ENCODE measurements around the gene TLR10. TPM values are rescaled to one million over a fixed set of nuclear protein-coding genes. Genes with fewer than 3 reads are reported as not detected.

Gene TLR10
- total RNA-seq, 1 experiment from 2014 or later, result not detected

DNA sequence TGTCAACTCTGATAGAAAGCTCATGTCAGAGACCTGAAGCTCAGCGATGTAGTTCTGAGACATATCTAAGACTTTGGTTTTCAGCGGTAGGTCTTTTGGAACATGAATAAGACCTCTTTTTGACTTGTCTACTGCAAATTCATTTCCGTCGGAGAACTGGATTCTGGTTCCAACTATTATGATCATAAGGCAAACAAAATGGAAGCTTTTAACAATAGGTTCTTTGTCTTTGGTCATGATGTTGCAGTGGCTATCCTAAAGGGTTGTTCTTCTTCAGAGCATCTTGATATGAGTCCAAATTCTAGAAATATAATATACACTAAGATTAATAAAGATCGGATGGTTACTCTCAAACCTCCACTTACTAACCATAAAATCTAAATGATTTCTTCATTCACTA lies 46.4 kb upstream of the TLR10 start:
- no peaks in the 10 kb centered on the region for H3K79me2 ChIP-seq (ENCODE audit: low read length)
- no peak overlapping the region for H3K4me3 ChIP-seq (ENCODE audit: low read length)
- intact Hi-C loops (cut with micrococcal nuclease), result no loop called here
- no peaks in the 10 kb centered on the region for H3K9me3 ChIP-seq (ENCODE audit: low read length)
- ATAC-seq (no peak), DNase-seq (no peak)
- no peak overlapping the region for H2AFZ ChIP-seq (ENCODE audit: low read length)
- no peaks in the 10 kb centered on the region for H3K4me1 ChIP-seq (ENCODE audit: insufficient read depth, low read length)
- no TSS peak for BruUV-seq (replicated peaks)
- no peaks in the 10 kb centered on the region for H4K20me1 ChIP-seq (ENCODE audit: low read length)
- ChIA-PET CTCF (no interaction called here), POLR2A (ENCODE audit: unreplicated experiment) (no interaction called here)
- no peak overlapping the region for H3K27ac ChIP-seq (ENCODE audit: low read length)
- H3K36me3 ChIP-seq (ENCODE audit: low read depth, low read length), result no peaks in the 10 kb centered on the region
- no peak for TF ChIP-seq EZH2 (IDR thresholded peaks at IDR 0.05; ENCODE audit: low read length, unreplicated experiment)
- no peak for TF ChIP-seq EZH2phosphoT487 (IDR thresholded peaks at IDR 0.05; ENCODE audit: borderline replicate concordance, low read length)
- no peak for TF ChIP-seq CTCF (conservative IDR thresholded peaks at IDR 0.05; ENCODE audit: low read depth, low read length)
- H3K9me2 ChIP-seq (replicated peaks; ENCODE audit: low read length), result no peaks in the 10 kb centered on the region
- H3F3A ChIP-seq (ENCODE audit: low read length, unreplicated experiment), result no peaks in the 10 kb centered on the region
- H3K4me2 ChIP-seq (ENCODE audit: low read length), result no peak overlapping the region
- H3K9ac ChIP-seq (ENCODE audit: low read length), result no peak overlapping the region
- H3K27me3 ChIP-seq (ENCODE audit: low read length), result no peaks in the 10 kb centered on the region

DNA sequence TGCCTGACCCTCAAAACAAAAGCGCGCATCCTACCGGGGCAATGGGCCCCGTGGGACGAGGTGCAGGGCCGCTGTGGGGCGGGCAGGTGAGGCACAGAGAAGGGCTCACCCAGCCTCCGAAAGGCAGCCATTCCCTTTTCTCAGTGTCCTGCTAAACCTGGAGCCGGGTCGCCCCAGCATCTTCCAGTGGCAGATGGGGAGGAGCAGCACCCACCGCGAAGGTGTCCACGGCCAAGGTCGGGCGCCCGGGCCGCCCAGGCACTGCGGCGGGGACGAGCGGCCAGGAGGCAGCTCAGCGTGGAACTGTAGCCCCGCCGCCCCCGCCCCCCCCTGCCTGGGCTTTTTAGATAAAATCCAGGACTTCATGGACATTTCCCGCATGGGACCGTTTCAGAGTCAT lies 41.0 kb upstream of the TLR10 start:
- H3K27ac ChIP-seq (ENCODE audit: low read length), result no peak overlapping the region
- no TSS peak for BruUV-seq (replicated peaks)
- H3K79me2 ChIP-seq (ENCODE audit: low read length), result no peaks in the 10 kb centered on the region
- no peaks in the 10 kb centered on the region for H3K36me3 ChIP-seq (ENCODE audit: low read depth, low read length)
- no peaks in the 10 kb centered on the region for H3K27me3 ChIP-seq (ENCODE audit: low read length)
- H2AFZ ChIP-seq (ENCODE audit: low read length), result no peak overlapping the region
- ATAC-seq (no peak), DNase-seq (no peak)
- no peak overlapping the region for H3K4me2 ChIP-seq (ENCODE audit: low read length)
- TF ChIP-seq EZH2 (IDR thresholded peaks at IDR 0.05; ENCODE audit: low read length, unreplicated experiment), result no peak
- TF ChIP-seq CTCF (conservative IDR thresholded peaks at IDR 0.05; ENCODE audit: low read depth, low read length), result no peak
- TF ChIP-seq EZH2phosphoT487 (IDR thresholded peaks at IDR 0.05; ENCODE audit: borderline replicate concordance, low read length), result no peak
- intact Hi-C loops (cut with micrococcal nuclease), result no loop called here
- POLR2A ChIA-PET (ENCODE audit: unreplicated experiment), result no interaction called here
- H3F3A ChIP-seq (ENCODE audit: low read length, unreplicated experiment), result no peaks in the 10 kb centered on the region
- no peaks in the 10 kb centered on the region for H3K9me2 ChIP-seq (replicated peaks; ENCODE audit: low read length)
- CTCF ChIA-PET, result no interaction called here
- no peaks in the 10 kb centered on the region for H3K9me3 ChIP-seq (ENCODE audit: low read length)
- no peak overlapping the region for H3K4me3 ChIP-seq (ENCODE audit: low read length)
- no peaks in the 10 kb centered on the region for H4K20me1 ChIP-seq (ENCODE audit: low read length)
- peaks cover 17% of the 10 kb centered on the region for H3K4me1 ChIP-seq (ENCODE audit: insufficient read depth, low read length)
- no peak overlapping the region for H3K9ac ChIP-seq (ENCODE audit: low read length)

GRCh38 chr4:38822748-38823303 lies 40.0 kb upstream of the TLR10 start:
- Histone ChIP-seq H3K4me2 (ENCODE audit: low read length) (no peak overlapping the region), H3K4me1 (ENCODE audit: insufficient read depth, low read length) (peaks cover 24% of the 10 kb centered on the region), H3K79me2 (ENCODE audit: low read length) (no peaks in the 10 kb centered on the region), H3K27ac (ENCODE audit: low read length) (no peak overlapping the region), H3F3A (ENCODE audit: low read length, unreplicated experiment) (no peaks in the 10 kb centered on the region), H3K9me3 (ENCODE audit: low read length) (no peaks in the 10 kb centered on the region), H4K20me1 (ENCODE audit: low read length) (no peaks in the 10 kb centered on the region), H3K9me2 (replicated peaks; ENCODE audit: low read length) (no peaks in the 10 kb centered on the region), H2AFZ (ENCODE audit: low read length) (no peak overlapping the region), H3K27me3 (ENCODE audit: low read length) (no peaks in the 10 kb centered on the region), H3K9ac (ENCODE audit: low read length) (no peak overlapping the region), H3K36me3 (ENCODE audit: low read depth, low read length) (no peaks in the 10 kb centered on the region), H3K4me3 (ENCODE audit: low read length) (no peak overlapping the region)
- DNase-seq (no peak), ATAC-seq (no peak)
- CTCF ChIA-PET, result no interaction called here
- no peak for TF ChIP-seq EZH2 (IDR thresholded peaks at IDR 0.05; ENCODE audit: low read length, unreplicated experiment)
- no peak for TF ChIP-seq EZH2phosphoT487 (IDR thresholded peaks at IDR 0.05; ENCODE audit: borderline replicate concordance, low read length)
- no peak for TF ChIP-seq CTCF (conservative IDR thresholded peaks at IDR 0.05; ENCODE audit: low read depth, low read length)
- POLR2A ChIA-PET (ENCODE audit: unreplicated experiment), result no interaction called here
- no TSS peak for BruUV-seq (replicated peaks)
- intact Hi-C loops (cut with micrococcal nuclease), result no loop called here

All from PC-3 (cell line).